Endothelial cell of umbilical vein (primary cell): ENCODE data around the gene YPEL4.

Experiments used
- JUN ChIP-seq: IDR thresholded peaks from 2 replicates; pipeline ENCODE4 v1.6.1; 2011; ENCODE audit warnings: borderline replicate concordance, low read depth; ENCODE audit not compliant: insufficient read length, insufficient read depth
- TF ChIP-seq, protein P1 (sequence below), 2 donors: IDR thresholded peaks; 1 replicate in 1 of 2; 2 replicates in 1 of 2; pipeline ENCODE4 v1.5.1; 2011; ENCODE audit warnings: low read length in 2 of 2, mild to moderate bottlenecking in 2 of 2, moderate library complexity in 2 of 2, control low read depth in 1 of 2, inconsistent platforms in 1 of 2, low read depth in 1 of 2; ENCODE audit not compliant: insufficient read depth in 1 of 2; ENCODE audit errors: extremely low read depth in 1 of 2

DNA sequence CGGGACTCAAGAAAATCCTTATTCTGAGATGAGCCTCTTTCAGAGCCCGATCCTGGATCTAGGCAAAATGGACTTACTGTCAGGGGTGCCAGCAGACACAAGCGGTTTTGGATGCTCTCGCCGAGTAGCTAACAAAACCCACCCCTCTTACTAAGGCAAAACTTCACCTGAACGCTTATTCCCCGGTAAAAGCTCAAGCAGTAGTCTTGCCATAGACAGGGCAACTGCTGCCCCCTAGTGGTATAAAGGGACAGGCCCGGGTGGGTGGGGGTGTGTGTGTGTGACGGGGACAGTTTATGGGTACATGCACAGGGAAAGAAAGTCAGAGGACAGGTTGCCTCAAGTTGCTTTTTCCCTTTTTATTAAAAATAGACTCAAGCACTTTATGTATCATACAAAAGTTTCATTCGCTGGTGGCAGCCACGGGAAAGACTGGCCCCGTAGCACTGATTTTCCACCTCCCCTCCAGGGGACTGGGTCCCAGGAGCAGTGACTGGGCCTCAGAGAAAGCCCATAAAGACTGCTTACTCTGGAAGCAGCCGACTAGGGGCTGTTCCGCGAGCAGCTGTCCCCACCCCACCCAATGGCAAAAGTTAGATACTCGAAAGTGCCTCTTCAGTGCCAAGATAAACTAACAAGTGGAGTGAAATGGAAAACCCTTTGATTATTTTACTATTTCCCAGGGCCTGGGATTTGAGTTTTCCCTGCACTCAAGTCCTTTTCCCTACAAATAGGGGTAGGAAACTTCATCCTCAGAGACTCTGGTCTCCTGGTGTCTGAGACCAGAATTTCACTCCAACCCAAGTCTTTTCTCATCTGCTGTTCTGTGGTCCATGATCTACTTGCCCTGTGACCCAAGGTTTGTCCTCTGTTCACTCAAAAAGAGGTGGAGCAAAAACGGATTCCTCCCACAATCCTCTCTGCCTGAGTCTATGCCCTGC, 4.7 kb downstream of the YPEL4 start:
- TF ChIP-seq, protein P1, sequence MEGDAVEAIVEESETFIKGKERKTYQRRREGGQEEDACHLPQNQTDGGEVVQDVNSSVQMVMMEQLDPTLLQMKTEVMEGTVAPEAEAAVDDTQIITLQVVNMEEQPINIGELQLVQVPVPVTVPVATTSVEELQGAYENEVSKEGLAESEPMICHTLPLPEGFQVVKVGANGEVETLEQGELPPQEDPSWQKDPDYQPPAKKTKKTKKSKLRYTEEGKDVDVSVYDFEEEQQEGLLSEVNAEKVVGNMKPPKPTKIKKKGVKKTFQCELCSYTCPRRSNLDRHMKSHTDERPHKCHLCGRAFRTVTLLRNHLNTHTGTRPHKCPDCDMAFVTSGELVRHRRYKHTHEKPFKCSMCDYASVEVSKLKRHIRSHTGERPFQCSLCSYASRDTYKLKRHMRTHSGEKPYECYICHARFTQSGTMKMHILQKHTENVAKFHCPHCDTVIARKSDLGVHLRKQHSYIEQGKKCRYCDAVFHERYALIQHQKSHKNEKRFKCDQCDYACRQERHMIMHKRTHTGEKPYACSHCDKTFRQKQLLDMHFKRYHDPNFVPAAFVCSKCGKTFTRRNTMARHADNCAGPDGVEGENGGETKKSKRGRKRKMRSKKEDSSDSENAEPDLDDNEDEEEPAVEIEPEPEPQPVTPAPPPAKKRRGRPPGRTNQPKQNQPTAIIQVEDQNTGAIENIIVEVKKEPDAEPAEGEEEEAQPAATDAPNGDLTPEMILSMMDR (IDR thresholded peaks at IDR 0.05; ENCODE audit: extremely low read depth in 1 of 2, insufficient read depth in 1 of 2, low read depth in 1 of 2, low read length in 2 of 2), result peak; percentile 78 to 86
- no peak for TF ChIP-seq JUN
